ENCODE results near the gene CLEC2D. TPM values are rescaled to one million over a fixed set of nuclear protein-coding genes. Genes with fewer than 3 reads are reported as not detected.

CLEC2D gene
- total RNA-seq, result 1.1 and 2.3 TPM in 2 replicates

GRCh38 chr12:9669534-9669933 lies at the start of gene CLEC2D:
Gene CLEC2D (plus strand): TSS chr12:9669713. CDS start chr12:9669735, 22 bp downstream.

GRCh38 chr12:9732921-9733461 lies 63.5 kb downstream of the CLEC2D start, which contains the start of gene CLECL1:
Gene CLECL1 (minus strand): TSS chr12:9733097.

Other genes starting within 250 kb of the CLEC2D start
- not detected in 2 replicates for gene KLRB1, start 61.8 kb upstream of the CLEC2D start, total RNA-seq
- gene CLECL1, start 63.4 kb downstream of the CLEC2D start, total RNA-seq, result not detected in 2 replicates
- not detected in 2 replicates for gene CD69, start 91.2 kb downstream of the CLEC2D start, total RNA-seq
- gene KLRF1, start 157.8 kb downstream of the CLEC2D start, total RNA-seq, result not detected in 2 replicates
- 24.3 and 29.7 TPM in 2 replicates for gene CLEC2B, start 199.6 kb downstream of the CLEC2D start, total RNA-seq
- gene KLRF2, start 211.8 kb downstream of the CLEC2D start, total RNA-seq, result not detected in 2 replicates